ENCODE results near the gene LIN7A. TPM values are rescaled to one million over a fixed set of nuclear protein-coding genes. Genes with fewer than 3 reads are reported as not detected.

LIN7A gene
- total RNA-seq, 1 experiment from 2014 or later: 16.2 TPM

- Mint-ChIP-seq H3K27ac (ENCODE audit: unreplicated experiment) (no peak overlapping the region), H3K9me3 (ENCODE audit: unreplicated experiment) (no peaks in the 10 kb centered on the region), H3K4me3 (ENCODE audit: unreplicated experiment) (no peak overlapping the region), H3K36me3 (ENCODE audit: insufficient read depth, unreplicated experiment) (no peaks in the 10 kb centered on the region), H3K27me3 (ENCODE audit: insufficient read depth, unreplicated experiment) (peaks cover 11% of the 10 kb centered on the region), H3K4me1 (ENCODE audit: low read depth, unreplicated experiment) (no peaks in the 10 kb centered on the region)
- BruUV-seq (replicated peaks): no TSS peak
- H3K27me3 ChIP-seq (replicated peaks; ENCODE audit: control insufficient read depth, insufficient read depth, low read length): no peaks in the 10 kb centered on the region
- H3K4me1 ChIP-seq: no peaks in the 10 kb centered on the region
- H3K4me3 ChIP-seq (ENCODE audit: low read depth, low read length): no peak overlapping the region
- H3K9me3 ChIP-seq: no peaks in the 10 kb centered on the region; the same call in 1 of the 2 replicates
- no peaks in the 10 kb centered on the region for H3K36me3 ChIP-seq (ENCODE audit: control insufficient read depth, insufficient read depth, low read length)
- ChIA-PET CTCF (no interaction called here), POLR2A (no interaction called here)
- no peak for DNase-seq
- intact Hi-C loops (cut with micrococcal nuclease; ENCODE audit: unreplicated experiment): loop anchor here (5.0 to 10.0 kb wide), 2 partner anchors 127 to 495 kb away; no protein-coding TSS in a partner anchor
- no peak for TF ChIP-seq CTCF (IDR thresholded peaks at IDR 0.05; ENCODE audit: insufficient read depth in 1 of 2, low read depth in 1 of 2, low read length in 1 of 2, severe bottlenecking in 1 of 2, unreplicated experiment in 1 of 2)
Measured at GRCh38 chr12:80761838-80762237, 175.9 kb downstream of the LIN7A start.

GRCh38 chr12:80756875-80757274 lies 180.9 kb downstream of the LIN7A start:
- no peak for DNase-seq
- Histone ChIP-seq H3K36me3 (ENCODE audit: control insufficient read depth, insufficient read depth, low read length) (no peaks in the 10 kb centered on the region), H3K27me3 (replicated peaks; ENCODE audit: control insufficient read depth, insufficient read depth, low read length) (no peaks in the 10 kb centered on the region), H3K4me1 (no peaks in the 10 kb centered on the region), H3K4me3 (ENCODE audit: low read depth, low read length) (no peak overlapping the region), H3K9me3 (no peaks in the 10 kb centered on the region; the same call in 1 of the 2 replicates)
- Mint-ChIP-seq H3K9me3 (ENCODE audit: unreplicated experiment) (no peaks in the 10 kb centered on the region), H3K27me3 (ENCODE audit: insufficient read depth, unreplicated experiment) (peaks cover 9% of the 10 kb centered on the region), H3K27ac (ENCODE audit: unreplicated experiment) (no peak overlapping the region), H3K4me3 (ENCODE audit: unreplicated experiment) (no peak overlapping the region), H3K4me1 (ENCODE audit: low read depth, unreplicated experiment) (no peaks in the 10 kb centered on the region), H3K36me3 (ENCODE audit: insufficient read depth, unreplicated experiment) (no peaks in the 10 kb centered on the region)
- TF ChIP-seq CTCF (IDR thresholded peaks at IDR 0.05; ENCODE audit: insufficient read depth in 1 of 2, low read depth in 1 of 2, low read length in 1 of 2, severe bottlenecking in 1 of 2, unreplicated experiment in 1 of 2): no peak
- ChIA-PET POLR2A (no interaction called here), CTCF (no interaction called here)
- no TSS peak for BruUV-seq (replicated peaks)
- intact Hi-C loops (cut with micrococcal nuclease; ENCODE audit: unreplicated experiment): no loop called here

- BruUV-seq (replicated peaks): no TSS peak
- no peak for DNase-seq
- no peaks in the 10 kb centered on the region for H3K9me3 Mint-ChIP-seq (ENCODE audit: unreplicated experiment)
- no peaks in the 10 kb centered on the region for H3K4me1 Mint-ChIP-seq (ENCODE audit: low read depth, unreplicated experiment)
- no peak overlapping the region for H3K27ac Mint-ChIP-seq (ENCODE audit: unreplicated experiment)
- no peaks in the 10 kb centered on the region for H3K27me3 ChIP-seq (replicated peaks; ENCODE audit: control insufficient read depth, insufficient read depth, low read length)
- no peaks in the 10 kb centered on the region for H3K36me3 Mint-ChIP-seq (ENCODE audit: insufficient read depth, unreplicated experiment)
- no peaks in the 10 kb centered on the region for H3K4me1 ChIP-seq
- H3K27me3 Mint-ChIP-seq (ENCODE audit: insufficient read depth, unreplicated experiment): peaks cover 5% of the 10 kb centered on the region
- TF ChIP-seq CTCF (IDR thresholded peaks at IDR 0.05; ENCODE audit: insufficient read depth in 1 of 2, low read depth in 1 of 2, low read length in 1 of 2, severe bottlenecking in 1 of 2, unreplicated experiment in 1 of 2): no peak
- no peak overlapping the region for H3K4me3 ChIP-seq (ENCODE audit: low read depth, low read length)
- H3K9me3 ChIP-seq: no peaks in the 10 kb centered on the region; the same call in 1 of the 2 replicates
- ChIA-PET CTCF (interaction anchor here (0.6 kb wide), 1 partner anchor 1446 kb away, joined by 3 read pairs; no protein-coding TSS in a partner anchor), POLR2A (no interaction called here)
- H3K36me3 ChIP-seq (ENCODE audit: control insufficient read depth, insufficient read depth, low read length): no peaks in the 10 kb centered on the region
- intact Hi-C loops (cut with micrococcal nuclease; ENCODE audit: unreplicated experiment): no loop called here
- H3K4me3 Mint-ChIP-seq (ENCODE audit: unreplicated experiment): no peak overlapping the region
Measured at GRCh38 chr12:80754274-80754673, 183.5 kb downstream of the LIN7A start.
